GM21825 (cell line): Measurements from ENCODE around the gene SORCS1.

Experiments
- ATAC-seq: cut with Tn5 transposase; IDR thresholded peaks from one replicate; pipeline ENCODE4 v1.9.1; 2021; ENCODE audit warnings: mild to moderate bottlenecking, moderate library complexity; ENCODE audit not compliant: unreplicated experiment

Gene SORCS1

GRCh38 chr10:107118866-107119265 is 45.6 kb downstream of the SORCS1 start:
- no peak for ATAC-seq

DNA sequence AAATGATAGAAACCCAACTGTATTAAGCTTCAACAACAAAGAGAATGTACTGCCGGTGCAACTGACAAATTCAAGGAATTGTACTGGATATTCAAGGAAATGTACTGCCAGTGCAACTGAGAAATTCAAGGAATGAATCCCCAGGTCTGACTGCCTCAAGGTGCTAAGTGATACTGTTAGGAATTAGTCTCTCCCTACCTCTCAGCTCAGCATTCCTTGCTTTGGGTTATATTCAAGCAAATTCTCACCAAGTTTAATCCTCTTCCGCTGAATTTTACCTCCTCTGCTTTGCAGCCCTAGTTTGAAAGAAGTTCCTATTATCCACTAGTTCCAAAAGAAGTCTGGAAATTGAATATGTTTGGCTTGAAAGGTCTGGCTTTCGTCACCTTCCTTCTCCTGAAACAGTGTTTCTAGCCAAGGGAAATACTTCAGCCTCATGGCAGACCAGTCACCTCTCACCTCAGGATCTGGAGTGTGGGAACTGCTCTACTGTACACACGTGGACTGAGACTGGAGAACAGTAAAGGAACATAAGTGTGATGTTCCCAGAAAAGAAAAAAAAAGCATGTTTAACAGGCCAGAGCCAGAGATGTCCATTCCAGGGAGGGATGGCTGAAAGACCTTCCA is 60.4 kb downstream of the SORCS1 start:
- ATAC-seq, result no peak

GRCh38 chr10:107103174-107104025 is 61.1 kb downstream of the SORCS1 start:
- ATAC-seq, result no peak

- no peak for ATAC-seq
Measured at GRCh38 chr10:107098326-107098725, 66.2 kb downstream of the SORCS1 start.

DNA sequence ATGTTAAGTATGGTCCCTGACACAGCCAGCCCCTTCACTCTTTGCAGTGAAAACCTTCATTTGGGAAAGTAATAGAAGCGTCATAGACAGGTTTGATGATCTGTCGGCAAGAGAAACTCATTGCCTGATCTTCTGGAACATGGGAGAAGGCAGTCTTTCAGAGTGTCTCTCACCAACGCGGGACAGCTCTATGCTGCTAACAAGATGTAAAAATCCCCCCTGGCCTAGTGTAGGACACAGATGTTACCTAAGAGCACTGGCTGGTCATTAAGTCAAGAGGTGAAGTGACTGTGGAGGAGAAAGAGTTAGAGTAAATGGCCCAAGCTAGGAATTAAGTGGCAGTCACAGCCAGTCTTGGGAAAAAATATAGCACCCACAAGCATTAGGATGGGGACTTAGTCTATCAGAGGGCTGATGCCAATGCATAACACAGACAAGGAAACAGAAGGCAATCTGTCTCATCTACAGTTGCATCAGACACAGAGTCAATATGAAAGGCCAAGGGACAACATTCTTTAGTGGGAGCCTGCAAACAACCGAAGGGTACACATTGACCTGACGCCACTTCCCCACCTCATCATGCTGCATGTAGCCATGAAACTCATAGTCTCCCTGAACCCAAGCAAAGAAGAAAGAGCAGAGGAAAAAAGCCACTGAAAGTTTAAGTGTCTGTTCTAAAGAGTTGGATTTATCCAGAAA is 69.5 kb downstream of the SORCS1 start:
- ATAC-seq, result no peak

GRCh38 chr10:107092321-107092720 is 72.2 kb downstream of the SORCS1 start:
- ATAC-seq, result no peak

DNA sequence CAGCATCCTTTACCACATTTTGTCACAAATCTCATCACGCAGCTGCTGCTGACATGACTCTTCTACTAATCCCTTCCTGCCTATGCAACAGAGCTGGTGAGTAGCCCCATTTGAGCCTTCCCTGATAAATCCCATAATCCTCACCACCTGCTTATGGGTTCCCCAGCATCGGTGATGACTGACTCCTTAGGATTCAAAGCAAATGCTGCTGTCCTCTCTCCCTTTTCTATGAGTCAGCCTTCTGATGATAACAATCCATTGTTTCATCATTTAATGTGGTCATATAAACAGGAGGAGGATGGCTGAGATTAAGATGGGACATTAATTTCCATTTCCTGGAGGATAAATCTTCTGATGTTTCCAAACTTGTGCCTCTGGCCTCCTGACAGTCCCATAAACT is 73.4 kb downstream of the SORCS1 start:
- no peak for ATAC-seq

DNA sequence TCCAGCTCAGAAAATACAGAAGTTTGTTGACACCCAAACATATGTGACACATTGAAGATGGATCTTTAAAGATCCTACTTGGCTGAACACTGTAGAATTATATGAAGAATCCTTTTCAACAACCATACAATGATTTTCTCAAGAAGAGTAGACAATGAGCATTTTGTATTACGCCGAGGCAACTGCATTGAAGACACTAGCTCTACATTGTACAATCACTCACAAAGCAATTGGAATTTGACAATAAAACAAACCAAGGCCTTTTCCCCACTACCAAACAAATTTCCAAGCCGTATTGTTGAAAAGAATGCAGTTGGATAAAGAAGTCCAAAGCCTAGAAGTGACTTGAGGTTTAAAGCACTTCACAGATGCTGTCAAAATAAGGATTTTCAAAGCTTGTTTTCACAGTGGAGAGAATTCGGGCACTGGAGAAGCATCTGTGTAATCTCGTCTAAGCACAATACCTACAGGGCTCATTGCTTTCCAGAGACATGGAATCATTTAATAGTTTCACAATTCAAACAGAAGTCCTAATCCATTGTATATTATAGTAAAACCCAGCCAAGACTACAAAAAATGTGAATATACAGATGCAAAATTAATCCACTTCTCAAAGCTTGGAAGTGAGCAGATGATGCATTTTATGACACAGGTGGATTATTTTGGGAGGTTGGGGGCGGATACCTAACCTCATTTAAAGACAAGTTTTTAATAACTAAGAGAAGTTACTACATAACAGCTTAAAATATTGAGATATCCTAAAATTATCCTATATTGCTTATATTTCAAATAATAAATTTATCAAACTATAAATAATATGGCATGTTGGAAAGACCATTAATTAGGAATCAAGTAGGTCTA is 78.6 kb downstream of the SORCS1 start:
- ATAC-seq, result no peak

DNA sequence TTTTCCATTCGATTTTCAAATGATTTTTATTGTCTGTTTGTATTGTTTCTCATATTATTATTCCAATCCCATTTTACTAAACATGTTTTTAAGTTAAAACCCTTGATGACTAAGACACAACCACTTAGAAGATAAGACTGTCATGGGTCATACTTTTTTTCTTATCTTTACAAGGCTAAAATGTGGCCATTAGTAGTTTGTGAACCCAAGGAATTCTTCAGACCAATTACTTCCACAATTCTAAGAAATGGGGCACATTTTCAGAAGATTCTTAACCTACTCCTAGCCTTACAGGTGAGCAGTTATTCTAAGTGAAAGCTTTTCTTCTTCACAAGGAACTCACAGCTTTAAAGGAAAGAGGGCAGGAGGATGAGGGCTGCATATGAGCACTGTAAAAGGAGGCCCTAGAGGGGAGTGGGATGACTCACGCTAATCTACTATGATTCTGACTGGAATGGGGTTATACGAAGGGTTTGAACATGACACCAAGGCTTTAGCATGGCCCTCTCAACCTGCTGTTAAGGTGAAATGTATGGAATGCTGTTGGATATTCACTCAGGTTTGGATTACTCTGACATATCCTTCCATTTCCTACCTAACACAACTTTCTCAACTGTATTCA is 81.0 kb downstream of the SORCS1 start:
- no peak for ATAC-seq

GRCh38 chr10:107081644-107082043 is 82.9 kb downstream of the SORCS1 start:
- no peak for ATAC-seq

DNA sequence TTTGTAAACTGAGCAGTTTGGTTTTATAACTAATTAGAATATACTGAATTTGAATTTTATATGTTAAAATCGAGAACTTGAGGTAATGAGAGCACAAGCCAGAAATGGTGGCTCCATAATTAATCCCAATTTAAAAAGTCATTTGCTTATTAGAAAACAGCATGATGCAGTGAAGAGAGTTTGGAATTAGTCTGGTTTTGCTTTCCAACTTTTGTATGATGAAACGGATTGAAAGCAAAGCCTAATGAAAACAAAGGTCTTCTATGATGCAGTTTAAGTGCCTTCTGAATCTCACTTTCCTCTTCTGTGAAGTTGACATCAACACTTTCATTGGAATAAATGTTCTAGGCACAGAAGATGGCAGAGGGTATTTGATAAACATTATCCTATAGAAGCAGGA is 89.4 kb downstream of the SORCS1 start:
- ATAC-seq, result no peak

- no peak for ATAC-seq
Measured at GRCh38 chr10:107072786-107073185, 91.7 kb downstream of the SORCS1 start.

DNA sequence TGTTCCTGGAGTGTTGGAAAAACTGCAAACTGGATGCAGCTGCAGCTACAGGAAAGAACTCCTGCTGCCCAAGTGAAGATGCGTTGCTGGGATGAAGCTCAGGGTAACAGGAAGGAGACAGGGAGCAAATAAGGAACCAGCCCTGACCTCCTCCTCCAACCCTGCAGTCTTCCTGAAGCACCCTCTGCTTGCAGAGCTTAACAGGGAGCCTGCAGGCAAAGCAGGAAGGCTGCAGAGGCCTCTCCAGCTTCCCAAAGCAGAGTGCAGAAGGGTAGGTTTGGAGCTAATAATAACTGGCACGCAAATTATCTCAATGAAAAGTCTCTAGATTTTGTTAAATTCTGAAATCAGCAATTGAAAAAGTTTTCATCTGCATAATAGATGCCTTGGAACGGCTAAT is 92.5 kb downstream of the SORCS1 start:
- no peak for ATAC-seq

- no peak for ATAC-seq
Measured at GRCh38 chr10:107071301-107071700, 93.2 kb downstream of the SORCS1 start.

- no peak for ATAC-seq
Measured at GRCh38 chr10:107067843-107068242, 96.7 kb downstream of the SORCS1 start.

GRCh38 chr10:107064075-107064474 is 100.4 kb downstream of the SORCS1 start:
- ATAC-seq, result no peak

DNA sequence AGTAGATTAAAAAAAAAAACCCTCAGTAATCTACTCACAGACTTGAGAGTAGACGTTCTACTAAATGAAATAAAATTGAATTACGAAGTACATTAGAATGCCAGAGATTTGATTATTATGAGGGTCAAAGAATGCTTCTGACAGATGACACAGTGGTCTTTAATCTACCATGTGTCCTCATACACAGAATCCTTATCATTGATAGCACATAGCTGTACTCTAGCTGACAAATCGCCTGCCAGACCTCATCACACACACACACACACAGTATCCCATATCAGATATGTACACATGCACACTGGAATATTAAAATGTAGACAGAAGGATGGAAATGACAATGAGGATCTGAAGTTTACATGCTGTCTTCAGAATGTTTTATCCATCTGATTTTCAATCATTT is 104.6 kb downstream of the SORCS1 start:
- ATAC-seq, result no peak

GRCh38 chr10:107059068-107059804 is 105.3 kb downstream of the SORCS1 start:
- no peak for ATAC-seq

- ATAC-seq, result no peak
Measured at GRCh38 chr10:107058331-107058730, 106.2 kb downstream of the SORCS1 start.

- no peak for ATAC-seq
Measured at GRCh38 chr10:107056182-107056581, 108.3 kb downstream of the SORCS1 start.
